Measurements from ENCODE around the gene HOXC13. TPM values are rescaled to one million over a fixed set of nuclear protein-coding genes. Genes with fewer than 3 reads are reported as not detected.

Gene HOXC13
- total and polyA plus RNA-seq, 4 donors, result 0.32 TPM; not detected in 3

DNA sequence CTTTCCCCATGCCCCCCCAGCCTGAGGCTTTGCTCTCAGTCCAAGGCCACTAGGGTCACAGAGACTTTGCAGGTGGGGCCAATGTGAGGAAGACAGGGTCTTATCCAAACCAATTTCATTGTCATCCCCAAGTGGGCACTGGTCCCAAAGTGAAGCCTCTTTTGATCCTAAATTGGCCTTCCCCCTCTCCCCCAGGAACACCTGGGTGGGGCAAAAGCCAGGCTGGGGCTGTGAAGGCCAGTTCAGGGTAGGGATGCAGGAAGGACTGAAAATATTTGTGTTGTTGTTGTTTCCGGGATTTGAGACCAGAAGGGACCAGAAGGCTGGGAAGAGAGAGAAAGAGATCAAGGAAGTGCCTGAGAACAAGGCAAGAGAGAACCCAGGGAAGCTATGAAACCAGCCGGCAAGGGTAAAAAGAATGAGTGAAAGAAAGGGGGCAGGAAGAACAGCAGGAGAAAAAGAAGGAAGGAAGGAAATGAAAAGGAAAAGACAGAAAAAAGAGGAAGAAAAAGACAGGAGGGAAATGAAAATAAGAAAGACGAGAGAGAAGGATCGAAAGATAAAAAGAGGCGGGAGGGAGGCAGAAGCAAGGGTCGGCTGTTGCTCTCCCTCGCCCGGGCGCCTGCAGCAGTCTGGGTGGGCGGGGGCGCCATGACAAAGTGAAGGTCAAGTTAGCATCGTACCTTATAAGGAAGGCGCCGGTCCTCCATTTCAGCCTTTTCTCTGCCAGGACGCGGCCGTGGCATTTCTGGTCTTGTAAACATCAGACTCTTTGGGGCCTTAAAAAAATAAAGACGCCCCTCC lies 26.9 kb downstream of the HOXC13 start:
- no peaks in the 10 kb centered on the region for H3K36me3 ChIP-seq (ENCODE audit: control insufficient read depth in 1 of 2, insufficient read depth in 2 of 2, low read length in 1 of 2)
- peak; percentile 78 for ATAC-seq (ENCODE audit: low FRiP score)
- 9 to 11% methylated on average over 18 of the region's 18 CpGs for WGBS, 2 donors
- no peaks in the 10 kb centered on the region for H3K27me3 ChIP-seq (ENCODE audit: control insufficient read depth in 1 of 2, insufficient read depth in 2 of 2, low read length in 1 of 2)
- no peaks in the 10 kb centered on the region for H3K9me3 ChIP-seq (ENCODE audit: control insufficient read depth, low read length)
- no peak overlapping the region for H3K27ac ChIP-seq (ENCODE audit: low read depth in 1 of 2, low read length in 2 of 2)
- H3K4me3 ChIP-seq (ENCODE audit: low read length in 2 of 2), result no peak overlapping the region
- DNase-seq, result peak in 1 of 2 donors; percentile 88
- intact Hi-C loops (cut with DNase I), result no loop called here
- H3K4me1 ChIP-seq (ENCODE audit: control insufficient read depth in 1 of 2, insufficient read depth in 2 of 2, low read length in 2 of 2), result no peaks in the 10 kb centered on the region

DNA sequence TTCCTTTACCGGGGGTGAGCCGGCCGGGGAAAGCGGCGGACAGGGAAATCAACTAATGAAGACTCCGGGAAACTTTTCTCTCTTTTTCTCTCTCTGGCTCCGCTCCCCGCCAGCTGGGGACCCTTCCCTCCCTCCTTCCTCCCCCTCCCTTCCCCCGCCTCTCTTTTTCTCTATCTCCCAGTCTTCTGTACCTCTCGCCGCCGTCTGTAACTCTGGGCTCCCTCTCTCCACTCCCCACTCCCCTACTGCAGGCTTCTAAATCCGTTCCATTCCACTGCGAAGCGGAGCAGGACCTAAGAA lies 27.4 kb downstream of the HOXC13 start:
- no peaks in the 10 kb centered on the region for H3K36me3 ChIP-seq (ENCODE audit: control insufficient read depth in 1 of 2, insufficient read depth in 2 of 2, low read length in 1 of 2)
- intact Hi-C loops (cut with DNase I), result no loop called here
- H3K27ac ChIP-seq (ENCODE audit: low read depth in 1 of 2, low read length in 2 of 2), result no peak overlapping the region
- 12 to 15% methylated on average over 15 of the region's 15 CpGs for WGBS, 2 donors
- no peaks in the 10 kb centered on the region for H3K9me3 ChIP-seq (ENCODE audit: control insufficient read depth, low read length)
- no peaks in the 10 kb centered on the region for H3K27me3 ChIP-seq (ENCODE audit: control insufficient read depth in 1 of 2, insufficient read depth in 2 of 2, low read length in 1 of 2)
- H3K4me3 ChIP-seq (ENCODE audit: low read length in 2 of 2), result no peak overlapping the region
- H3K4me1 ChIP-seq (ENCODE audit: control insufficient read depth in 1 of 2, insufficient read depth in 2 of 2, low read length in 2 of 2), result no peaks in the 10 kb centered on the region
- DNase-seq (no peak), ATAC-seq (ENCODE audit: low FRiP score) (peak; percentile 23)

DNA sequence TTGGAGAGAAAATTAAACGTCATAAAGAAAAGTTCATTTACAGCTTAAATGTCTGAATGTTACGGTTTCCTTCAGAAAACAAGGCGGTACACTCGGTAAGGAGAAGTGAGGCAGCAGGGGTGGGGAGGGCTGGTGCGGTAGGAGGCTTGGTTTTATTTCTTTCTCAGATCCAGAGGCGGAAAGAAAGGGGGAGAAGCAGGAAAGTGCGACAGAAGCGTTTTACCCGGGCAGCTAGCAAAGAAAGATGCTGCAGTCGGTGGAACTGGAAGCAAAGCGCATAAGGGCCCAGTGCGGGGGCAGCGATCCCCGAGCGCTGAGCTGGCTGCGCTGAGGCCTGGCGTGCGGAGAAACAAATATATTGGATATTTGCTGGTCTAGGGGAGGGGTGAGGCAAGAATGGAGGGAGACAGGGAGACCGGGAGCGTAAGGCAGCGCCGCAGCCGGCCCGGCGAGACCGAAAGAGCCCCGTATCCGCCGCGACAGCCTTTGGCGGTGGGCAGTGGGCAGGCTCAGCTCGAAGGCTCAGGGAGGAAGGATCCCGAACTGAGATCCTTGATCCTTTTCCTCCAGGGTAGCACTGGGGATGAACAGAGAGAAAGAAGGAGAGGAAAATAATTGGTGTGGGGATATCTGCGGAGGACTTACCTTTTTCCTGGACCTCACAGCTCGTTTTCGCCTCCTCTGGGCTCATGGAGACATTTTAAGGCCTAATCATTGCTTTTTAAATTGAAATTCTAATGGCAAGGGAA lies 27.9 kb downstream of the HOXC13 start:
- no peaks in the 10 kb centered on the region for H3K36me3 ChIP-seq (ENCODE audit: control insufficient read depth in 1 of 2, insufficient read depth in 2 of 2, low read length in 1 of 2)
- no peaks in the 10 kb centered on the region for H3K27me3 ChIP-seq (ENCODE audit: control insufficient read depth in 1 of 2, insufficient read depth in 2 of 2, low read length in 1 of 2)
- WGBS, 2 donors, result 28 to 41% methylated on average over 36 of the region's 36 CpGs
- no peaks in the 10 kb centered on the region for H3K4me1 ChIP-seq (ENCODE audit: control insufficient read depth in 1 of 2, insufficient read depth in 2 of 2, low read length in 2 of 2)
- H3K9me3 ChIP-seq (ENCODE audit: control insufficient read depth, low read length), result no peaks in the 10 kb centered on the region
- intact Hi-C loops (cut with DNase I), result no loop called here
- peak; percentile 56 for ATAC-seq (ENCODE audit: low FRiP score)
- H3K4me3 ChIP-seq (ENCODE audit: low read length in 2 of 2), result no peak overlapping the region
- no peak overlapping the region for H3K27ac ChIP-seq (ENCODE audit: low read depth in 1 of 2, low read length in 2 of 2)
- DNase-seq, result peak in 1 of 2 donors; percentile 80

DNA sequence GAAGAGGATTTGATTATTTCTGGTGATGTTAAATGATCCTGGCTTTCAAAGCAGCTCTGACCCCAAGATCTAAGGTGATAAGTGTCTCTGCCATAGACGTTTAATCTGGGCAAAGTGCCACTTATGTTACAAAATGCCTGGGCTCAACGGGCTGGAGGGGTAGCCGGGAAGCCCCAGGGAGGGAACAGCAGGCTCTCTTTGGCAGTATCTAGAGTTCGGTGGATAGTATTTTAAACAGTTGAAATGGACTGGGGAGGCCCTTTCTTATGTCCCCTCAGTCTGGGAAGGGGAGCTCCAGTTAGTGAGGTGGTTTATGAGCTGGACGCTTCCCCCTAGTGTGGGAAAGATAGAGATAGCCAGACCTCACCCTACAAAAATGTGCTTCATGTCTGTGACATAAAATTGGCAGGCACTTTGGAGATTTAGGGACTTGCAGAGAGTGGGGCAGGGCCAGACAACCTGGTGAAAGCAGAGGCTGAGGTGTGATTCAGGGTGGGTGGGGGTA lies 28.8 kb downstream of the HOXC13 start:
- Histone ChIP-seq H3K27ac (ENCODE audit: low read depth in 1 of 2, low read length in 2 of 2) (no peak overlapping the region), H3K4me1 (ENCODE audit: control insufficient read depth in 1 of 2, insufficient read depth in 2 of 2, low read length in 2 of 2) (no peaks in the 10 kb centered on the region), H3K27me3 (ENCODE audit: control insufficient read depth in 1 of 2, insufficient read depth in 2 of 2, low read length in 1 of 2) (no peaks in the 10 kb centered on the region), H3K9me3 (ENCODE audit: control insufficient read depth, low read length) (no peaks in the 10 kb centered on the region), H3K36me3 (ENCODE audit: control insufficient read depth in 1 of 2, insufficient read depth in 2 of 2, low read length in 1 of 2) (no peaks in the 10 kb centered on the region), H3K4me3 (ENCODE audit: low read length in 2 of 2) (no peak overlapping the region)
- intact Hi-C loops (cut with DNase I), result no loop called here
- ATAC-seq (ENCODE audit: low FRiP score) (no peak), DNase-seq (peak in 1 of 2 donors; percentile 61)
- 54 to 58% methylated on average over 5 of the region's 5 CpGs for WGBS, 2 donors

DNA sequence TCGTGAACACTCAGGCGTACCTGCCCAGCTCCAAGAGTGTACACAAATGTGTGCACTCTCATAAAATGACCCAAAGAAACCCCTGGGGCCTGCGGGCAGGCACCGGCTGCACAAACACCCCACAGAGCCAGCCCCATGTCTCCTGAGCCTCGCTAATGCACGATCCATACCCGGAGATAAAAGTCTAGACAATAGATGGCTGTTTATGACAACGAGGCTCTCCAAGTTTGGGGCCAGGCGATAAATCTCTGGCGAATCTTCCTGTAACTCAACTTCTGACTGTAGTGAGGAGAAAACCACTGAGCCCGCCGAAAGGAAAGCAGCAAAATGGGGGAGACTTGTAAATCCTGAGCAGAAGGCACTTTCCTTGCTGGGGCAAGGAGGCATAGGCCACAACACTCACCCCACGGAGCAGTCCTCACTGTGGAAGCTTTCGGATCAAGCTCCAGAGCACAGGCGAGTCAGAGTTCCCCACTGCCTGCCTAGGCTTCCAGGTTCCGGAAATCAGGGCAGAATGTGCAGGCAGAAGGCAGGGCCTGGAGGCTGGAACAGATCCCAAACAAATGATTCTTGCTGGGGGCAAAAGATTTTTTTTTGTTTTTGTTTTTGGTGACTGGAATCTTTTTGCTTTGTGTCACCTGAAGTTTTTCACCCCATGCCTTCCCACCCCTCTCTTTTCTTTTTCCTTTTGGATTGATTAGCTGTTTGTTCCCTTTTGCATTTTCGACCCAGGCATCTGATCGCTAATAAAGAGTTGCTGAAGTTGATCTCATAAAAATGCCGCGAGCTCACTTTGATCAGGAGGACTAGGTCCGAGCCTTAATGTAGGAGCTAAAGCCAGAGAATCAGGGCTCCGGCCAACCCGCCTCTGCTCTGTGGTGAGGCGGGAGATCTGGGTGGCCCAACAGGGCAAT lies 29.8 kb downstream of the HOXC13 start:
- Histone ChIP-seq H3K9me3 (ENCODE audit: control insufficient read depth, low read length) (no peaks in the 10 kb centered on the region), H3K4me1 (ENCODE audit: control insufficient read depth in 1 of 2, insufficient read depth in 2 of 2, low read length in 2 of 2) (no peaks in the 10 kb centered on the region), H3K27me3 (ENCODE audit: control insufficient read depth in 1 of 2, insufficient read depth in 2 of 2, low read length in 1 of 2) (no peaks in the 10 kb centered on the region), H3K27ac (ENCODE audit: low read depth in 1 of 2, low read length in 2 of 2) (no peak overlapping the region), H3K36me3 (ENCODE audit: control insufficient read depth in 1 of 2, insufficient read depth in 2 of 2, low read length in 1 of 2) (no peaks in the 10 kb centered on the region), H3K4me3 (ENCODE audit: low read length in 2 of 2) (no peak overlapping the region)
- peak in 1 of 2 donors; percentile 67 for DNase-seq
- intact Hi-C loops (cut with DNase I), result no loop called here
- 67% methylated on average over 24 of the region's 24 CpGs for WGBS, 2 donors
- no peak for ATAC-seq (ENCODE audit: low FRiP score)

DNA sequence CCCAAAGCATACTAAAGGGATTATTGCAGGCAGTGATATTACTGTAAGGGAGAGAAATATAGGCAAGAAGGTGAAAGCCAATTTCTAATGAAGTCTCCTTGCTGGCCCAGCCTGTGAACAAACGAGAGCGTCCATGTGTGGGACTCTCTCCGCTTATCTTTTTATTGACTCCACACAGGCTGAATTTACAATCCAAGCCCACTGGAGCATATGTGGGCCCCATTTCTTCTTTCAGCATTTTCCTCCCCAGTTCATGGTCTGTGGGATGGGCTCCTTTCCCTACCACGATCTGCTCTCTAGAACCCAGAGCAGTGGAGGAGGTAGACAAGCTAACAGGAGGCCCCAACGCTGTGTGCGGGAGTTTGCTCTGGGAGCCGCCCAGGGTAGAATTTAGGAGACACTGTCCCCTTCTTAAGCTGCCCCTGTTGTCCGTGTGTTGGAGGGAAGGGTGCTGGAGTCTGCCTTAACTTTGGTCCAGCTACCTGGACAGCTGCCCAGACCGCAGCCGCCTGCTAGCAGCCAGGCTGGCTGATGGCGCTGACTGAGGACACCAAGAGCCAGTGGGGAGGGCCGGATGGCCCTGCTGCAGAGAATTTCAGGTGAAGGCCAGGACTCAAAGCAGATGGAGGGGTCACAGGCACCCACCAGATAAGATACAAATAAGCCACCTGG lies 31.1 kb downstream of the HOXC13 start:
- intact Hi-C loops (cut with DNase I), result no loop called here
- 23 to 24% methylated on average over 12 of the region's 12 CpGs for WGBS, 2 donors
- DNase-seq, result no peak

DNA sequence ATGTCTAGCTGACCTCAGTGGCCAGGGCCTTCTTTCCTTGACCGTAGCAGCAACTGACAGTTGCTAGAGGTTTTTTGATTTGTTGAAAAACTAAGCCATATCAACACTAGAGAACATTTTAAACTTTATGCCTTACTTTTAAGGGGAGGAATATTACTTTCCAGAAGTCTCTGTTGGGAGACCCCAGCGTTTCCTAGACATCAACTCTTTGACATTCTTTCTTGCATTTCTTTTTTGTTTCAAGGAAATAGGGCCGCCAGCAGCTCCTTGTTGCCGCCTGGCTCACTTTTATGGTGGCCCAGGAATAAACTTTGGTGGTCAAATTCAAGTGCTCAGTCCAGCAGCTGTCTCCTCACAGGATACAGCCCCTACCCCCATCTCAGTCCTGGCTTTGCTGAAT lies 31.8 kb downstream of the HOXC13 start:
- H3K9me3 ChIP-seq (ENCODE audit: control insufficient read depth, low read length), result no peaks in the 10 kb centered on the region
- H3K4me1 ChIP-seq (ENCODE audit: control insufficient read depth in 1 of 2, insufficient read depth in 2 of 2, low read length in 2 of 2), result no peaks in the 10 kb centered on the region
- intact Hi-C loops (cut with DNase I), result no loop called here
- H3K36me3 ChIP-seq (ENCODE audit: control insufficient read depth in 1 of 2, insufficient read depth in 2 of 2, low read length in 1 of 2), result no peaks in the 10 kb centered on the region
- no peak overlapping the region for H3K4me3 ChIP-seq (ENCODE audit: low read length in 2 of 2)
- H3K27me3 ChIP-seq (ENCODE audit: control insufficient read depth in 1 of 2, insufficient read depth in 2 of 2, low read length in 1 of 2), result no peaks in the 10 kb centered on the region
- WGBS, 2 donors, result 60 to 63% methylated on average over 4 of the region's 4 CpGs
- no peak for DNase-seq
- no peak for ATAC-seq (ENCODE audit: low FRiP score)
- no peak overlapping the region for H3K27ac ChIP-seq (ENCODE audit: low read depth in 1 of 2, low read length in 2 of 2)

More for the DNA sequence above, 31.1 kb downstream of the HOXC13 start:
- Histone ChIP-seq H3K4me3 (ENCODE audit: low read length in 2 of 2) (no peak overlapping the region), H3K36me3 (ENCODE audit: control insufficient read depth in 1 of 2, insufficient read depth in 2 of 2, low read length in 1 of 2) (no peaks in the 10 kb centered on the region), H3K9me3 (ENCODE audit: control insufficient read depth, low read length) (no peaks in the 10 kb centered on the region), H3K4me1 (ENCODE audit: control insufficient read depth in 1 of 2, insufficient read depth in 2 of 2, low read length in 2 of 2) (no peaks in the 10 kb centered on the region), H3K27me3 (ENCODE audit: control insufficient read depth in 1 of 2, insufficient read depth in 2 of 2, low read length in 1 of 2) (no peaks in the 10 kb centered on the region), H3K27ac (ENCODE audit: low read depth in 1 of 2, low read length in 2 of 2) (no peak overlapping the region)
- ATAC-seq (ENCODE audit: low FRiP score), result no peak

DNA sequence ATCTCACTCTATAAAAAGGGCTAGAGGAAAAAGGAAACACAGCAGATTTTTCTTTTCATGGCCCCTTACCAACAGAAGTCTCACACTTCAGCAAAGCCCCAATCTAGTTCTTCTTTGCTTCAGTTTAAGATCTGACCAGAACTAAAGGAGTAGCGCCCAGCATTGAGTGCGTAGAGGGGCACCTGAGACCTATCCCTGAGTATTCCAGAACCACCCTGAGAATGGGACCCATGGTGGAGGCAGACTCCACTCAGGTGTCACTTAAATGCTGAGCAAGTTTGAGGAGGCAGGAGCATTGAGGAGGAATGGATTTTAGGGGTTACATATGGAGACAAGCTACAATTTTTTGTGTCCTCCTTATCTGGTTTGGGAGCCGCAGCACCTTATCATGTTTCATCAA lies 32.5 kb downstream of the HOXC13 start:
- no peaks in the 10 kb centered on the region for H3K27me3 ChIP-seq (ENCODE audit: control insufficient read depth in 1 of 2, insufficient read depth in 2 of 2, low read length in 1 of 2)
- no peaks in the 10 kb centered on the region for H3K9me3 ChIP-seq (ENCODE audit: control insufficient read depth, low read length)
- 77 to 81% methylated on average over 3 of the region's 3 CpGs for WGBS, 2 donors
- no peak for DNase-seq
- intact Hi-C loops (cut with DNase I), result no loop called here
- no peaks in the 10 kb centered on the region for H3K36me3 ChIP-seq (ENCODE audit: control insufficient read depth in 1 of 2, insufficient read depth in 2 of 2, low read length in 1 of 2)
- no peak overlapping the region for H3K4me3 ChIP-seq (ENCODE audit: low read length in 2 of 2)
- ATAC-seq (ENCODE audit: low FRiP score), result no peak
- no peaks in the 10 kb centered on the region for H3K4me1 ChIP-seq (ENCODE audit: control insufficient read depth in 1 of 2, insufficient read depth in 2 of 2, low read length in 2 of 2)
- no peak overlapping the region for H3K27ac ChIP-seq (ENCODE audit: low read depth in 1 of 2, low read length in 2 of 2)

Measured in aorta (tissue), 5 donors.